ENCODE measurements around the gene FAM133A. TPM values are rescaled to one million over a fixed set of nuclear protein-coding genes. Genes with fewer than 3 reads are reported as not detected.
A peak's percentile ranks its signal among the peaks of the same experiment; 100 is the strongest.

The FAM133A gene
- under 0.01 TPM in 1 of 2 replicates, not detected in the other for total RNA-seq

- DNase-seq (ENCODE audit: low read depth): peak; percentile 2
- H3K4me3 ChIP-seq (ENCODE audit: low read depth, low read length): peak within 1 kb of the TSS; percentile 52
- TF ChIP-seq CTCF (IDR thresholded peaks at IDR 0.05; ENCODE audit: insufficient read depth, low read depth, low read length): no peak
Measured at GRCh38 chrX:93673869-93674271, at the start of gene FAM133A. Gene FAM133A, plus strand, starts transcription at chrX:93674206. Its CDS starts 35,214 bp downstream, at chrX:93709420.

GRCh38 chrX:93637591-93637990, 36.4 kb upstream of the FAM133A start:
- no peak for TF ChIP-seq CTCF (IDR thresholded peaks at IDR 0.05; ENCODE audit: insufficient read depth, low read depth, low read length)
- no peak for DNase-seq (ENCODE audit: low read depth)
- no peak overlapping the region for H3K4me3 ChIP-seq (ENCODE audit: low read depth, low read length)

- TF ChIP-seq CTCF (IDR thresholded peaks at IDR 0.05; ENCODE audit: insufficient read depth, low read depth, low read length): no peak
- no peak overlapping the region for H3K4me3 ChIP-seq (ENCODE audit: low read depth, low read length)
- DNase-seq (ENCODE audit: low read depth): no peak
Measured at GRCh38 chrX:93649381-93649780, 24.6 kb upstream of the FAM133A start.

GRCh38 chrX:93660575-93660974, 13.4 kb upstream of the FAM133A start:
- TF ChIP-seq CTCF (IDR thresholded peaks at IDR 0.05; ENCODE audit: insufficient read depth, low read depth, low read length): no peak
- DNase-seq (ENCODE audit: low read depth): no peak
- H3K4me3 ChIP-seq (ENCODE audit: low read depth, low read length): no peak overlapping the region

- peak within 1 kb of the TSS; percentile 52 for H3K4me3 ChIP-seq (ENCODE audit: low read depth, low read length)
- no peak for TF ChIP-seq CTCF (IDR thresholded peaks at IDR 0.05; ENCODE audit: insufficient read depth, low read depth, low read length)
- peak; percentile 15 for DNase-seq (ENCODE audit: low read depth)
Measured at GRCh38 chrX:93673056-93673868, 744 bp upstream of the FAM133A start, which contains the start of gene NAP1L3. Gene NAP1L3, minus strand, starts transcription at chrX:93673578. Its CDS starts 274 bp downstream, at chrX:93673304.

GRCh38 chrX:93695981-93696380, 22.0 kb downstream of the FAM133A start:
- DNase-seq (ENCODE audit: low read depth): no peak
- H3K4me3 ChIP-seq (ENCODE audit: low read depth, low read length): no peak overlapping the region
- TF ChIP-seq CTCF (IDR thresholded peaks at IDR 0.05; ENCODE audit: insufficient read depth, low read depth, low read length): no peak

Measured in fibroblast of villous mesenchyme (primary cell).